Progenitor cell of endocrine pancreas (in vitro differentiated cells): ENCODE data around the gene ZDHHC18. TPM values are rescaled to one million over a fixed set of nuclear protein-coding genes. Genes with fewer than 3 reads are reported as not detected.

Experiments
- DNase-seq: peaks from one replicate; pipeline ENCODE4 v3.0.0; 2021; ENCODE audit warnings: low spot score; ENCODE audit not compliant: unreplicated experiment
- H3K27ac Mint-ChIP-seq: 2 replicates; pipeline ENCODE4 v1.8.0; 2021; ENCODE audit warnings: mild to moderate bottlenecking, moderate library complexity, mixed read lengths
- H3K27me3 Mint-ChIP-seq: 2 replicates; pipeline ENCODE4 v1.8.0; 2021; ENCODE audit warnings: mixed read lengths
- H3K36me3 Mint-ChIP-seq: 2 replicates; pipeline ENCODE4 v1.8.0; 2022; ENCODE audit warnings: mixed read lengths; ENCODE audit not compliant: insufficient read depth
- H3K4me1 Mint-ChIP-seq: 2 replicates; pipeline ENCODE4 v1.8.0; 2021; ENCODE audit warnings: low read depth, mixed read lengths
- H3K4me3 Mint-ChIP-seq: 2 replicates; pipeline ENCODE4 v1.8.0; 2021; ENCODE audit warnings: low read depth, mild to moderate bottlenecking, moderate library complexity, mixed read lengths
- H3K9me3 Mint-ChIP-seq: 2 replicates; pipeline ENCODE4 v1.8.0; 2021; ENCODE audit warnings: low read depth, mixed read lengths
- CTCF ChIP-seq: fragments of 200-600 bp; sonication (generic); IDR thresholded peaks from one replicate; pipeline ENCODE4 v1.5.0; 2021; ENCODE audit warnings: antibody characterized with exemption, mild to moderate bottlenecking; ENCODE audit not compliant: unreplicated experiment
- total RNA-seq: library from RNA; stranded (reverse); gene quantifications from 2 replicates; pipeline ENCODE4 v1.2.1, GENCODE V29; 2021

ZDHHC18 gene
- total RNA-seq, 1 donor from 2014 or later: 26.1 TPM

GRCh38 chr1:26786437-26787380 is 39.8 kb upstream of the ZDHHC18 start:
- Mint-ChIP-seq H3K27me3 (no peaks in the 10 kb centered on the region), H3K4me1 (peaks cover 55% of the 10 kb centered on the region), H3K36me3 (peaks cover 7% of the 10 kb centered on the region), H3K4me3 (peak overlapping the region; percentile 97), H3K27ac (peak overlapping the region; percentile 99), H3K9me3 (no peaks in the 10 kb centered on the region)
- no peak for DNase-seq
- TF ChIP-seq CTCF: no peak

- Mint-ChIP-seq H3K4me3 (peak overlapping the region; percentile 97), H3K4me1 (peaks cover 55% of the 10 kb centered on the region), H3K36me3 (peaks cover 6% of the 10 kb centered on the region), H3K27me3 (no peaks in the 10 kb centered on the region), H3K27ac (peak overlapping the region; percentile 99), H3K9me3 (no peaks in the 10 kb centered on the region)
- no peak for DNase-seq
- TF ChIP-seq CTCF: no peak
These were observed 39.1 kb upstream of the ZDHHC18 start for GRCh38 chr1:26787381-26787705.

- H3K36me3 Mint-ChIP-seq: peaks cover 3% of the 10 kb centered on the region
- no peaks in the 10 kb centered on the region for H3K9me3 Mint-ChIP-seq
- H3K4me3 Mint-ChIP-seq: peak within 1 kb of the TSS; percentile 97
- peak; percentile 82 for DNase-seq
- peak within 1 kb of the TSS; percentile 99 for H3K27ac Mint-ChIP-seq
- H3K4me1 Mint-ChIP-seq: peaks cover 57% of the 10 kb centered on the region
- peak; percentile 11 for TF ChIP-seq CTCF
- H3K27me3 Mint-ChIP-seq: no peaks in the 10 kb centered on the region
These were observed 38.6 kb upstream of the ZDHHC18 start, which contains the start of gene PIGV for GRCh38 chr1:26787706-26788514. Gene PIGV, plus strand, starts transcription at chr1:26787950. Its CDS starts 2,866 bp downstream, at chr1:26790816.

- H3K36me3 Mint-ChIP-seq: peaks cover 3% of the 10 kb centered on the region
- DNase-seq: no peak
- H3K4me3 Mint-ChIP-seq: peak overlapping the region; percentile 97
- H3K4me1 Mint-ChIP-seq: peaks cover 52% of the 10 kb centered on the region
- peak overlapping the region; percentile 70 for H3K27ac Mint-ChIP-seq
- no peaks in the 10 kb centered on the region for H3K9me3 Mint-ChIP-seq
- TF ChIP-seq CTCF: no peak
- no peaks in the 10 kb centered on the region for H3K27me3 Mint-ChIP-seq
These were observed 38.0 kb upstream of the ZDHHC18 start for GRCh38 chr1:26788515-26788785.

GRCh38 chr1:26788836-26789611 is 37.5 kb upstream of the ZDHHC18 start:
- TF ChIP-seq CTCF: peak; percentile 95
- Mint-ChIP-seq H3K27me3 (no peaks in the 10 kb centered on the region), H3K36me3 (peaks cover 5% of the 10 kb centered on the region), H3K4me1 (peaks cover 47% of the 10 kb centered on the region), H3K27ac (peak overlapping the region; percentile 70), H3K9me3 (no peaks in the 10 kb centered on the region), H3K4me3 (peak overlapping the region; percentile 97)
- DNase-seq: peak; percentile 67
